C4-2B (cell line): ENCODE results near the gene MAP3K6.

Experiments
- CTCF ChIP-seq: fragments of 450-650 bp; conservative IDR thresholded peaks from 2 replicates; pipeline ENCODE4 v1.5.1; 2017; ENCODE audit warnings: mild to moderate bottlenecking
- ZFX ChIP-seq: fragments of 450-650 bp; IDR thresholded peaks from 2 replicates; pipeline ENCODE4 v1.6.1; 2017

- TF ChIP-seq CTCF: no peak
- no peak for TF ChIP-seq ZFX
Measured at GRCh38 chr1:27316860-27317259, 49.9 kb downstream of the MAP3K6 start.
